Renal cortical epithelial cell (primary cell): ENCODE measurements around the gene CEACAM16. TPM values are rescaled to one million over a fixed set of nuclear protein-coding genes. Genes with fewer than 3 reads are reported as not detected.
A peak's percentile ranks its signal among the peaks of the same experiment; 100 is the strongest.
"Not testable (repeated sequence)": the region's sequence is repeated elsewhere in the genome, so short reads cannot be mapped to it uniquely, and the experiment has no call there.

ENCODE experiments used
- DNase-seq: peaks from one replicate; pipeline ENCODE4 v3.0.0-alpha.2; 2011; ENCODE audit warnings: low read depth
- total RNA-seq: library from RNA; depleted of rRNA; stranded (reverse); fragments of >200 nt; gene quantifications from 2 replicates; pipeline ENCODE4 v1.2.3, GENCODE V29; 2014

CEACAM16 gene
- total RNA-seq, 1 donor from 2014 or later: not detected

DNA sequence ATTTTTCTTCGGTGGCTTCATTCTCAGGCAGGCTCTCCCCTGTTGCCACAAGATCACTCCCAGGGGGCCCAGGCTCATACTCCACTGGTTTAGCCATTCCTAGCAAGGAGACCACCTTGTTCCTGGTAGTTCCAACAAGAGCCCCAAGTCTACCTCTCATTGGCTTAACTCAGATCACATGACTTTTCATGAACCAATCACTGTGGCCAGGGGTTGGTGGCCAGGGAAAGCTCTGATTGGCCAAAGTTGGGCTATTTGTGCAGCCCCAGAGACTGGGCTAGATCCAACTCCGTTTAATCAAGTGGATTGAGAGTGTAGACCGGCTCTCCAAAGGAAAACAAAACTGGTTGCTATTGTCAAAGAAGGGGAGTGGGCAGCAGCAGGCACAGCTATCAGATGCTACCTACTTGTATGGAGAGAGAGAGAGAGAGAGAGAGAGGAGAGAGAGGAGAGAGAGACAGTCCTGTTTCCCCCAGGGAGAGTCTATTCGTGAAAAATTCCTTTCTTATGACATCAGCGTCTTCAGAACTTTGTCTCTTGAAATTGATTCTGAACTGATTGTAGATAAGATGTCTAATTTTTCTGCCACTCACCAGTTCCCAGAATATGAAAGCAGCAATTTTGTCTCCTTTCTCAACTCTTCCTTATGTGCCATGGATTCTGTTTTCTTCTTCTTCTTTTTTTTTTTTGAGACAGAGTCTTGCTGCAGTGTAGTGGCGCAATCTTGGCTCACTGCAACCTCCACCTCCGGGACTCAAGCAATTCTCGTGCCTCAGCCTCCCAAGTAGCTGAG is 21.7 kb upstream of the CEACAM16 start:
- peak; percentile 61 for DNase-seq

DNA sequence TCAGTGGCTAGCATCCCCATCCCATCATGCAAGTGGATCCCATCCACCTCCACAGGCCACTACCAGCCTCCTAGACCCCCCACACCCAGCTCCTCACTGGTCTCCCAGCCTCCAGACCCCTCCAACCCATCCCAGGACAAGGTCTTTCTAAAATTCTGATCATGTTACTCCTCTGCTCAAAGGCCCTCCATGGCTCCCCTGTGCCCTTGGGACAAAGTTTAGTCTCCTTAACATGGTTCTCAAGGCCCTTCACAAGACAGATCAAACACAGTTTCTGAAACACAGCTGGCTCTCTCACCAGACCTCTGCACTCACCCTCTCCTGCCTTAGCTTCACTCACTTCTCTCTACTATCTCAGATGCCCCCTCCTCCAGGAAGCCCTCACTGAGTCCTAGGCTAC is 18.4 kb upstream of the CEACAM16 start:
- DNase-seq: no peak

DNA sequence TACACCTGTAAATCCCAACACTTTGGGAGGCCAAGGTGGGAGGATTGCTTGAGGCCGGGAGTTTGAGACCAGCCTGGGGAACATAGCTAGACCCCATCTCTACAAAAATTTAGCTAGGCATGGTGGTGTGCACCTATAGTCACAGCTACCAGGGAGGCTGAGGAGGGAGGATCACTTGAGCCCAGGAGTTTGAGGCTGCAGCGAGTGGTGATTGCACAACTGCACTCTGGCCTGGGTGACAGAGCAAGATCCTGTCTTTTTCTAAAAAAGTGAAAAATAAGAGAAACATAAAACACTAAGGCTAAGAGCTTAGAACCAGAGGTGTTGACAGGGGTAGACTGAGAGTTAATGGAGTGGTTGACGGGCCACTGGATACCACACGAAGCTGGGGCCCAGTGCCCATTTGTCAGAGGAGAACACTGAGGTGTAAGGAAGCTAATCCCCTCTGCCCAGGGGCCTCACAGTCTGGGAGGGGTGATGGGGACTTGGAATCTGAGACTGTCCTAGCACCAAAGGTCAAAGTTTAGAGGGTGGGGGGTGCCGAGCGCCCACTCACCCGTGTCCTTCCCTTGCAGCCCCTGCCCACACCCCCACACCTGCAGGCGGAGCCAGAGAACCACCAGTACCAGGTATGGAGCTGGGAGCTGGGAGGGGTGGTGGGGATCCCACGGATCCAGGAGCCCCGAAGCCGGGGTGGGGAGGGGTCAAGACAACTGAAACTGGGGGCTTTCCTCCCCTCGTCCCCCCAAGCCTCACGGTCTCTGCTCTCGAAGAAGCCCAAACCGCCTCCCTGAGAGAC is 16.8 kb upstream of the CEACAM16 start:
- DNase-seq: no peak

DNA sequence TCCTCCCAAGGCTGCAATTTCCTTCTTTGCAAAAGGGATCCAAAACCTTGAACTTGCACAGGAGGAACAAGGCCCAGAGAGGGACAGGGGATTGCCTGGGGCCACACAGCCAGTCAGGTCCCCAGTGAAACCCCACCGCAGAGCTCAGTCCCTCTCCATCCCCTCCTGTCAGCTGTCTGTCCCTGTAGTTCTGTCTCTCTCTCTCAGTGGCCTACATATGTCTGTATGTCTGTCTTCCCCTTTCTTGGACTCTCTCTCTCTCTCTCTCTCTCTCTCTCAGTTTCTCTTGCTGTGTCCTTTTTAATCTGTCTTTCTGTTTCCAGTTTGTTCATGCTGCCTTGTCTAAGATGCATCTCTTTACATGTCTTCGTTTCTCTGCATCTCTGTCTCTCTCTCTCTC is 16.1 kb upstream of the CEACAM16 start:
- no peak for DNase-seq

DNA sequence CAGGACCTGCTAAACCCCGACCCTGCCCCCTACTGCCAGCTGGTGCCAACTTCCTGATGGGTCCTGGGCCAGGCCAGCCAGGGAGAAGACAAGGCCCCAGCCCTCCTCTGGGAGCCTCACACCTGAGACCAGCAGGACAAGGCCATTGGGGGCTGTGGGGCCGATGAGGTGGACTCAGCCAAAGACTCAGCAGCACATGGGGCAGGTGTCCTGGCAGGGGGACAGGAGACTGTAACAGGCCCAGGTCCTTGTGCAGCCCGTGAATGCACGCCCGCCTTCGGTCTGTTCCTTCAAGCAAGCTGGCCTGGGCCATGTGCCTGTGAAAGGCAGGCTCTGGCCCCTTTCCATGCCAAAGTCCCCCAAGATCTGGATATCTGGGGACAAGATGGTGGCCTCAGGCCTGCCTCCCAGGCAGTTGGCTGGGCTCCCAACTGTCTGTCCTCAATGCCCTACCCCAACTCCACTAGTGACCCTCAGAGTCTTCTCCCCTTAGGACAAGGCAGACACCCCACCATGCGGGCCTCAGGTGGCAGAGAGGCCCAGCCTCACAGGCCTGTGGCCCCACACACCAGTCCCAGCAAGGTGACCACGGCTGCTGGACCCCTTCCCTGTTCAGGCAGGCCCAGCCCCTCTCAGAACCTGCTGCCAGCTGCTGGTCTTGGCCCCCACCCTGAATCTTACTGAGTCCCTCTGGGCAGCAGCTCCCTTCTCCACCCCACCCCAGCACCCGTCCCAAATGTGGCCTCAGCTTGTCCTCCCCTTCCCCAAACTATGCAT is 15.3 kb upstream of the CEACAM16 start:
- DNase-seq: no peak

DNA sequence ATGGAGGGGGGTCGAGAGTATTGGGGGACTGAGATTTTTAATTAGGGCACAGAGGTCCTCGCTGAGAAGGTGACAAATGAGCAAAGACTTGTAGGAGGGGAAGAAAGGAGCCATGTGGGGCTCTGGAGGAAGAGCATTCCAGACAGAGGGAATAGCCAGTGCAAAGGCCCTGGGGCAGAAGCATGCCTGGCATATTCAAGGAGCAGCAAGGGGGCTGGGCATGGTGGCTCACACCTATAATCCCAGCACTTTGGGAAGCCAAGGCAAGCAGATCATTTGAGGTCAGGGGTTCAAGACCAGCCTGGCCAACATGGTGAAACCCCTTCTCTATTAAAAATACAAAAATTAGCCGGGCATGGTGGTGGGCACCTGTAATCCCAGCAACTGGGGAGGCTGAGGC is 14.6 kb upstream of the CEACAM16 start:
- DNase-seq: not testable (repeated sequence)

DNA sequence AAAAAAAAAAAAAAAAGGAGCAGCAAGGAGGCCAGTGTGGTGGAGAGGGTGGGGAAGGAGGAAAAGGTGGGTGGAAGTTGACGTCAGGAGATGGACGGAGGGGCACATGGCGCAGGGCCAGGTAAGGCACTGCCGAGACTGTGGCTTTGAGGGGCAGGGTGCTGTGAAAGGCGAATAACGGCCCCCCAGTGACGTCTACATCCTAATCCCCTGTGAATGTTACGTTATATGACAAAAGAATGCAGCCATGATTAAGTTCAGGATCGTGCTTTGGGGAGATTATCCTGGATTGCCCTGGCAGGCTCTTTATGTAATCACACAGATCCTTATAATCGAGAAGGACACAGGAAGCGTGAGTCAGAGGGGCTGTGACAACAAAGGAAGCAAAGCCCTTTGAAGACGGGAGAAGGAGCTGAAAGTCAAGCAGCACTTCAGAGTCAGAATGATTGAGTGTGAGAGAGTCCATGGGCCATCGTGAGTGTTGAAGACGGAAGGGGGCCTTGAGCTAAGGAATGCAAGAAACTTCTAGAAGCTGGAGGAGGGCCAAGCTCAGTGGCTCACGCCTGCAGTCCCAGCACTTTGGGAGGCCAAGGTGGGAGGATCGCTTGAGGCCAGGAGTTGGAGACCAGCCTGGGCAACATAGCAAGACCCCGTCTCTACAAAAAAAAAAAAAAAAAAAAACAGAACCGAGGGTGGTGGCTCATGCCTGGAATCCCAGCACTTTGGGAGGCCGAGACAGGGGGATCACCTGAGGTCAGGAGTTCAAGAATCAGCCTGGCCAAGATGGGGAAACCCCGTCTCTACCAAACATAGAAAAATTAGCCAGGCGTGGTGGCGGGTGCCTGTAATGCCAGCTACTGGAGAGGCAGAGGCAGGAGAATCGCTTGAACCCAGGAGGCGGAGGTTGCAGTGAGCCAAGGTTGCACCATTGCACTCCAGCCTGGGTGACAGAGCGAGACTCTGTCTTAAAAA is 13.8 kb upstream of the CEACAM16 start:
- DNase-seq: peak; percentile 84

- peak; percentile 50 for DNase-seq
These were observed 13.1 kb upstream of the CEACAM16 start for GRCh38 chr19:44685877-44686276.

GRCh38 chr19:44686896-44687295 is 12.1 kb upstream of the CEACAM16 start:
- no peak for DNase-seq

GRCh38 chr19:44687888-44688287 is 11.1 kb upstream of the CEACAM16 start:
- DNase-seq: no peak

DNA sequence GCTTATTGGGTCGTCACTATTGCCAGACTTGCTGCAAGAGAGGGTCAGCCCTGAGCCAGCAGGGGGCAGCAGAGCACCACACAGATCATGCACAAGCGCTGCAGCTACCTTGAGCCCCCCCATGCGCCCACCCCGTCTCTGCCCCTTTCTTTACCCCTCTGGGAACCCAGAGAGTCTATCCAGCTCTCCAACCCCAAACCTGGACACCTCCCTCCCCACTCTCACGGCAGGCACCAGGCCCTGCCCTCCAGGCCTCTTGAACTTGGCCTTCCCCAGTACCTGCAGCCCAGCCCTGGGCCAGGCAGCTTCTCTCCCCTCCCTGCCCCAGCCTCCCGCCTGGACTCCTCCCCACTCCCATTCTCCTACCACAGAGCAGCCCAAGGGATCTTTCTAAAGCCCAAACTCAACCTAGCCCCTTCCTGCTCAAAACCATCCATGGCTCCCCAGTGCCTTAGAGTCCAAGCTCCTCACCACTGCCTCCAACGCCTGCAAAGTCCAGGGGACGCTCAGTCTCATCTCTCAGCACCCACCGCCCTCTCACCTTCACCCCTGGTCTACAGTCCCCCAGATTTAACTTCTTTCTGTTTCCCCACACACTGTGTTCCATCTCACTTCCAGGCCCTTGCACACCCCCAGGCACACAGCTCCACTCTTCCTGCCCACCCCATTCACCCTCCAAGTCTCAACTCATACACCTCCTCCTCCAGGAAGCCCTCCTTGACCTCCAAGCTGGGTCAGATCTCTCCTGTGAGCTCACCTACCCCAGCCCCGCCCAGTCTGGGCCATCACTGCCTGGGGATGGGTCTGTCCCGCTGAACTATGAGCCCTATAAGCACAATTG is 9.4 kb upstream of the CEACAM16 start:
- DNase-seq: peak; percentile 50

- DNase-seq: no peak
These were observed 8.9 kb upstream of the CEACAM16 start for GRCh38 chr19:44690131-44690440.

DNA sequence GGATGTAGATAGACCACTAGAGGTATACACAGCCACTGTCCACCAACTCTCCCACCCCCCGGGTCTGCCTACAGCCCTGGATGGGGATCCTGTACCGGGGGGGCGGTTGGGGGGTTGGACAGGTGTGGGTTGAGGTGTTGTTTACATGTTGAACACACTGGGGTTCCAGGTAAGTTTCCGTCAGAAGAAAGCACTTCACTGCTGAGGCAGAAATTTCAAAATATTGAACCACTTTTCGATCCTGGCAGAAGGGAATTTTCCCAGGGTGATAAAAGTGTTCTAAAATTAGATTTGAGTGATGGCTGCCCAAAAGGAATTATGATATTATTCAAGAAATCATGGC is 6.6 kb upstream of the CEACAM16 start:
- DNase-seq: no peak

GRCh38 chr19:44694184-44694579 is 4.8 kb upstream of the CEACAM16 start:
- no peak for DNase-seq

- no peak for DNase-seq
These were observed 1.8 kb upstream of the CEACAM16 start for GRCh38 chr19:44696939-44697669.

- no peak for DNase-seq
These were observed 1.3 kb upstream of the CEACAM16 start for GRCh38 chr19:44697670-44698034.

GRCh38 chr19:44700547-44700946 is 1.6 kb downstream of the CEACAM16 start:
- DNase-seq: no peak

DNA sequence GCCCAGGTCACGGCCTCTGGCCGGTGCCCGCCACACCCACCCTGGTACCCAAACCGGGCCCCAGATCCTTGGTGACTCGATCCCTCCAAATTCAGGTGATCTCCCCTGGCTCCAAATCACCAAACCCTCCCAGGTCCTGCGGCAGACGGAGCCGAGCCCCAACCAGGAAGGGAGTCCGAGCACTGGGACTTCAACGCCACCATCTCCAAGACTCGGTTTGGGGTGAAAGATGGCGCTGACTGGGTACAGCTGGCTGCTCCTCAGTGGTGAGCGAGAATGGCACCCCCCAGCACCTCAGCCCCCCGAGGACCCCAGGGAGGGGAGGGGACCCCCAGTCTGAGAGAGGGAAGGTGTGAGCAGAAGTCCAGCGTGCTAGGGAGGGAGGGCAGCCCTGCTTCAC is 2.3 kb downstream of the CEACAM16 start:
- no peak for DNase-seq

DNA sequence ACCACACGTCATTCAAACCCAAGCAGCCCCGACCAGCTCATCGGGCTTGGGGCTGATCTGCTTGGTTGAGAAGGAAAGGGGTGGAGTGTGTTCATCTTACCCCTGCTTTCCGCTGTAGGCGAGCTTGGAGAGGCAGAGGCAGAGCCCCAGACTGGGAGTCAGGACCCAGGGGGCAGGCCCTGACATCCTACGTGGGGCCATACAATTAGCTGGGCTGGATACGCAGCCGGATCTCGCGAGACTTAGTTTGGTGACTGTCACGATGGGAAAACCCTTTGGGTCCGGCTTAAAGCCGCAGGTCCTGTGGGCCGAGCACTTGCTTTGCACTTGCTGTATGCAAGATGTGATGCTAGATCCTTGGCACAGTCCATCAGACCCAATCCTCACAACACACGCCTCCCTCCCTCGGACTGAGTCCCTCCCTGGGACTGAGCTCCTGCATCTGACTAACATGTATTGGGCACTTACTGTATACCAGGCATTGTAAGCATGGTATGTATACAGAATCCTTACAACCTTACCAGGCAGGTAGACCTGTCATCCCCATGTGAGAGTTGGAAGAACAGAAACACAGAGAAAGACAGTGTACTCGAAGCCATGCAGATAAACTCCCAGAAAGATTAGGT is 3.7 kb downstream of the CEACAM16 start:
- DNase-seq: no peak
